Upper lobe of right lung (tissue), 1 donor: ENCODE measurements around the gene INCENP. TPM values are rescaled to one million over a fixed set of nuclear protein-coding genes. Genes with fewer than 3 reads are reported as not detected.

Experiments
- ATAC-seq: fragments of 200-7000 bp; cut with Tn5 transposase; one replicate; pipeline ENCODE4 v1.9.1; 2020; ENCODE audit warnings: mild to moderate bottlenecking, moderate library complexity
- DNase-seq: peaks from one replicate; pipeline ENCODE4 v3.0.0-alpha.2; 2020
- H3K27ac ChIP-seq: fragments of 200-600 bp; one replicate; pipeline ENCODE4 v1.8.0; 2022
- H3K27me3 ChIP-seq: fragments of 200-600 bp; one replicate; pipeline ENCODE4 v1.8.0; 2022; ENCODE audit warnings: mild to moderate bottlenecking
- H3K36me3 ChIP-seq: fragments of 200-600 bp; one replicate; pipeline ENCODE4 v1.8.0; 2022
- H3K4me1 ChIP-seq: fragments of 200-600 bp; one replicate; pipeline ENCODE4 v1.8.0; 2022
- H3K4me3 ChIP-seq: fragments of 200-600 bp; one replicate; pipeline ENCODE4 v1.8.0; 2022; ENCODE audit warnings: mild to moderate bottlenecking
- H3K9me3 ChIP-seq: fragments of 200-600 bp; one replicate; pipeline ENCODE4 v1.8.0; 2022
- intact Hi-C: fragments of 100-400 bp; cut with DNase I; formaldehyde crosslinking; loops from one replicate; pipeline ENCODE4 v1.11.0; 2022
- total RNA-seq: library from RNA; stranded (reverse); fragmentation: NEBNext Ultra II Directional; extraction: Animal tissue kit (Norgen Biotek cat#: 25700); gene quantifications from one replicate; pipeline ENCODE4 v1.2.1, GENCODE V29; 2021
- TF ChIP-seq, protein P1 (sequence below): fragments of 200-600 bp; IDR thresholded peaks from one replicate; pipeline ENCODE4 v1.8.0; 2022; ENCODE audit warnings: antibody characterized with exemption
- donor health status: DM: no; HTN: yes; CAD: no; lungs with severe emphysema.

The INCENP gene
- total RNA-seq, 1 donor from 2014 or later = 19.5 TPM

DNA sequence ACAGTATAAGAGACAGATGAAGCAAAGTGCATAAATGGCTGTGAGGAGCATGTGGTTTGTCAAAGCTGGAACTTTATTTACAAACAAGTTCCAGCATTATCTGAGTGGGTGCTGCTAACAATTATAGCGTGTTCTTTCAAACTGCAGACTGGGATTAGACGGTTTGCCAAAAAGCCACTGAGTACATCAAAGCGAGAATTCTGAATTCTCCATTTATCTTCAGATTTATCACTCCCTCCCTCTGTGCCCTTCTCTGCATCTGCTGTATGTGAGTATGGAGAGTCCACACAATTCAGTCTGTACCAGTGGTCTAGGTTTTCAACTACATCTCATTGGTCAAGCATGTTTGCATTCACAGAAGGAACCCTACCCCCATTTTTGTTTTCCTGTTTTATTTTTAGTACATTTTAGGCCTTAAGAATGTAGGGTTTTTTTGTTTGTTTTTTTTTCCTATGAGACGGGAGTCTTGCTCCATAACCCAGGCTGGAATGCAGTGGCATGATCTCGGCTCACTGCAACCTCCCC is 18.1 kb upstream of the INCENP start:
- TF ChIP-seq, protein P1, sequence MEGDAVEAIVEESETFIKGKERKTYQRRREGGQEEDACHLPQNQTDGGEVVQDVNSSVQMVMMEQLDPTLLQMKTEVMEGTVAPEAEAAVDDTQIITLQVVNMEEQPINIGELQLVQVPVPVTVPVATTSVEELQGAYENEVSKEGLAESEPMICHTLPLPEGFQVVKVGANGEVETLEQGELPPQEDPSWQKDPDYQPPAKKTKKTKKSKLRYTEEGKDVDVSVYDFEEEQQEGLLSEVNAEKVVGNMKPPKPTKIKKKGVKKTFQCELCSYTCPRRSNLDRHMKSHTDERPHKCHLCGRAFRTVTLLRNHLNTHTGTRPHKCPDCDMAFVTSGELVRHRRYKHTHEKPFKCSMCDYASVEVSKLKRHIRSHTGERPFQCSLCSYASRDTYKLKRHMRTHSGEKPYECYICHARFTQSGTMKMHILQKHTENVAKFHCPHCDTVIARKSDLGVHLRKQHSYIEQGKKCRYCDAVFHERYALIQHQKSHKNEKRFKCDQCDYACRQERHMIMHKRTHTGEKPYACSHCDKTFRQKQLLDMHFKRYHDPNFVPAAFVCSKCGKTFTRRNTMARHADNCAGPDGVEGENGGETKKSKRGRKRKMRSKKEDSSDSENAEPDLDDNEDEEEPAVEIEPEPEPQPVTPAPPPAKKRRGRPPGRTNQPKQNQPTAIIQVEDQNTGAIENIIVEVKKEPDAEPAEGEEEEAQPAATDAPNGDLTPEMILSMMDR = no peak
- intact Hi-C loops = no loop called here
- peak overlapping the region; percentile 21 for H3K4me3 ChIP-seq

DNA sequence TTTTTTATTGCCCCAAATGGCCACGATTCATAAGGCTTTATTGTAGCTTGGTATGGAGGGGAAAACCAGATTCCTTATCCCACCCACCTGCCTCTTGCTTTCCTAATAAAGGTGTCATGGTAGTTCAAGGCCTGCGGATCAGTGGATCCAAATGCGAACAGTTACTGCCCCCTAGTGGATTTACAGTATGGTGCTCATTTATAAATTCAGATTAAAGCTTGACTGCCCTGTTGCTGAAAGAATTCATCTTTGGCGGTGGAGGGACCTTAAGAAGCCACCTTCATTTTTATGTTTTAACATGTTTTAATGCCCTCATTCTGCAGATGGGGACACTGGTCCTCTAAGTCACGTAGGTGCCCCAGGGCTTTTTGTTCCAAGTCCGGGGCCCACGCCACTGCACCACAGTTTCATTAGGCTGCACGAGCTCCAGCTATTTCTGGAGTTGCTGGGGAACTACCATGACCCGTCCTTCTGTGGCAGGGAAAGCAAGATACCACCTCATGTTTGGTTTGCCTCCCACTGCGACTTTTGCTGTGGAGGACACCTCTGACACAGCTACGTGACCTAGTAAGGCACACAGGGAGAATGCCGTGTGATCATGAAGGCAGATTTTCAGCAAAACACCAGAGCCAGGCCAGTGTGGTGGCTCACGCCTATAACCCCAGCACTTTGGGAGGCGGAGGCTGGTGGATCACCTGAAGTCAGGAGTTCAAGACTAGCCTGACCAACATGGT is 15.6 kb upstream of the INCENP start:
- intact Hi-C loops = no loop called here
- H3K4me3 ChIP-seq = no peak overlapping the region
- no peaks in the 10 kb centered on the region for H3K36me3 ChIP-seq
- ATAC-seq (peak; percentile 81), DNase-seq (no peak)
- peaks cover 25% of the 10 kb centered on the region for H3K4me1 ChIP-seq
- H3K27ac ChIP-seq = no peak overlapping the region
- no peaks in the 10 kb centered on the region for H3K27me3 ChIP-seq
- TF ChIP-seq, protein P1 = peak; percentile 82
- no peaks in the 10 kb centered on the region for H3K9me3 ChIP-seq

More for the DNA sequence above, 18.1 kb upstream of the INCENP start:
- DNase-seq (no peak), ATAC-seq (peak; percentile 19)
- Histone ChIP-seq H3K36me3 (no peaks in the 10 kb centered on the region), H3K27ac (peak overlapping the region; percentile 60), H3K9me3 (no peaks in the 10 kb centered on the region), H3K4me1 (peaks cover 25% of the 10 kb centered on the region), H3K27me3 (no peaks in the 10 kb centered on the region)

GRCh38 chr11:62108971-62109404 is 14.8 kb upstream of the INCENP start:
- Histone ChIP-seq H3K9me3 (no peaks in the 10 kb centered on the region), H3K4me1 (peaks cover 25% of the 10 kb centered on the region), H3K27me3 (no peaks in the 10 kb centered on the region), H3K36me3 (no peaks in the 10 kb centered on the region), H3K4me3 (no peak overlapping the region), H3K27ac (no peak overlapping the region)
- ATAC-seq = no peak
- TF ChIP-seq, protein P1 = no peak
- intact Hi-C loops = no loop called here
- no peak for DNase-seq

- no peaks in the 10 kb centered on the region for H3K36me3 ChIP-seq
- intact Hi-C loops = loop anchor here (10.0 kb wide), 1 partner anchor 320 kb away; the partner anchor contains the start of genes FEN1 and TMEM258
- ATAC-seq (no peak), DNase-seq (no peak)
- H3K9me3 ChIP-seq = no peaks in the 10 kb centered on the region
- H3K4me3 ChIP-seq = no peak overlapping the region
- H3K27me3 ChIP-seq = no peaks in the 10 kb centered on the region
- TF ChIP-seq, protein P1 = no peak
- no peak overlapping the region for H3K27ac ChIP-seq
- no peaks in the 10 kb centered on the region for H3K4me1 ChIP-seq
These were observed 8.6 kb upstream of the INCENP start for GRCh38 chr11:62115085-62115694.

GRCh38 chr11:62116451-62116850 is 7.4 kb upstream of the INCENP start:
- Histone ChIP-seq H3K4me3 (no peak overlapping the region), H3K27ac (no peak overlapping the region), H3K9me3 (no peaks in the 10 kb centered on the region), H3K4me1 (no peaks in the 10 kb centered on the region), H3K27me3 (no peaks in the 10 kb centered on the region), H3K36me3 (no peaks in the 10 kb centered on the region)
- TF ChIP-seq, protein P1 = no peak
- DNase-seq (no peak), ATAC-seq (no peak)
- intact Hi-C loops = loop anchor here (10.0 kb wide), 1 partner anchor 322 kb away; the partner anchor contains the start of genes FEN1 and TMEM258
